ENCODE measurements around the gene TRPC4.

GRCh38 chr13:37878496-37878895 lies 8.9 kb upstream of the TRPC4 start:
- TF ChIP-seq, protein P1, sequence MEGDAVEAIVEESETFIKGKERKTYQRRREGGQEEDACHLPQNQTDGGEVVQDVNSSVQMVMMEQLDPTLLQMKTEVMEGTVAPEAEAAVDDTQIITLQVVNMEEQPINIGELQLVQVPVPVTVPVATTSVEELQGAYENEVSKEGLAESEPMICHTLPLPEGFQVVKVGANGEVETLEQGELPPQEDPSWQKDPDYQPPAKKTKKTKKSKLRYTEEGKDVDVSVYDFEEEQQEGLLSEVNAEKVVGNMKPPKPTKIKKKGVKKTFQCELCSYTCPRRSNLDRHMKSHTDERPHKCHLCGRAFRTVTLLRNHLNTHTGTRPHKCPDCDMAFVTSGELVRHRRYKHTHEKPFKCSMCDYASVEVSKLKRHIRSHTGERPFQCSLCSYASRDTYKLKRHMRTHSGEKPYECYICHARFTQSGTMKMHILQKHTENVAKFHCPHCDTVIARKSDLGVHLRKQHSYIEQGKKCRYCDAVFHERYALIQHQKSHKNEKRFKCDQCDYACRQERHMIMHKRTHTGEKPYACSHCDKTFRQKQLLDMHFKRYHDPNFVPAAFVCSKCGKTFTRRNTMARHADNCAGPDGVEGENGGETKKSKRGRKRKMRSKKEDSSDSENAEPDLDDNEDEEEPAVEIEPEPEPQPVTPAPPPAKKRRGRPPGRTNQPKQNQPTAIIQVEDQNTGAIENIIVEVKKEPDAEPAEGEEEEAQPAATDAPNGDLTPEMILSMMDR (IDR thresholded peaks at IDR 0.05): no peak
- TF ChIP-seq POLR2AphosphoS5 (IDR thresholded peaks at IDR 0.05): no peak
- TF ChIP-seq POLR2A (IDR thresholded peaks at IDR 0.05): no peak
